ENCODE results near the gene PRR5. TPM values are rescaled to one million over a fixed set of nuclear protein-coding genes. Genes with fewer than 3 reads are reported as not detected.

Gene PRR5
- total RNA-seq, 2 donors from 2014 or later: 15.7 to 29.2 TPM

DNA sequence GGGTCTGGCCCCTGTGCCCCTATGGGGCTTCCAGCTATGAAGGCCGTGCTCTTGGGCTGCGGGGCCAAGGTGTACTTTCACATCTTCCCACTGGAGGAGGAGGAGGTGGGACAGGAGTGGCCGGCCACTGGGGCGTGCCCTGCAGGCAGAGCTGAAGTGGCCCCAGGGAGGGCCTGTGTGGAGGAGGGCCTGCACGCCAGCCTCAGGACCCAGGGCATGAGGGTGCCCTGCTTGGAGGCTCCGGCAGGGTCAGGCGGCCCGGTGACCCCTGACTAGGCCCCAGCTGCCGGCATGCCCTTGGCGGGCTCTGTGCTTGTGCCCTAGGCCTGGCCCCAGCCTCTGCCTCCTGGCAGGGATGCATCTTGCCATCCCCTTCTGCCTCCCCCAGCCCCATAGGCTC, 5.2 kb downstream of the PRR5 start:
- H3K36me3 Mint-ChIP-seq: no peaks in the 10 kb centered on the region
- peaks cover 25 to 42% of the 10 kb centered on the region in 2 donors for H3K4me1 Mint-ChIP-seq (ENCODE audit: low read depth in 2 of 2)
- H3K27me3 Mint-ChIP-seq: no peaks in the 10 kb centered on the region
- H3K9me3 Mint-ChIP-seq: no peaks in the 10 kb centered on the region
- no peak for DNase-seq (ENCODE audit: low spot score)
- no peak for ATAC-seq
- no peak overlapping the region for H3K4me3 Mint-ChIP-seq
- H3K27ac Mint-ChIP-seq: no peak overlapping the region

GRCh38 chr22:44707752-44708151, 5.7 kb downstream of the PRR5 start:
- Mint-ChIP-seq H3K4me1 (ENCODE audit: low read depth in 2 of 2) (peaks cover 25 to 48% of the 10 kb centered on the region in 2 donors), H3K4me3 (no peak overlapping the region), H3K27ac (peak overlapping the region in 1 of 2 donors; percentile 91), H3K9me3 (no peaks in the 10 kb centered on the region), H3K36me3 (no peaks in the 10 kb centered on the region), H3K27me3 (no peaks in the 10 kb centered on the region)
- ATAC-seq (no peak), DNase-seq (ENCODE audit: low spot score) (no peak)

DNA sequence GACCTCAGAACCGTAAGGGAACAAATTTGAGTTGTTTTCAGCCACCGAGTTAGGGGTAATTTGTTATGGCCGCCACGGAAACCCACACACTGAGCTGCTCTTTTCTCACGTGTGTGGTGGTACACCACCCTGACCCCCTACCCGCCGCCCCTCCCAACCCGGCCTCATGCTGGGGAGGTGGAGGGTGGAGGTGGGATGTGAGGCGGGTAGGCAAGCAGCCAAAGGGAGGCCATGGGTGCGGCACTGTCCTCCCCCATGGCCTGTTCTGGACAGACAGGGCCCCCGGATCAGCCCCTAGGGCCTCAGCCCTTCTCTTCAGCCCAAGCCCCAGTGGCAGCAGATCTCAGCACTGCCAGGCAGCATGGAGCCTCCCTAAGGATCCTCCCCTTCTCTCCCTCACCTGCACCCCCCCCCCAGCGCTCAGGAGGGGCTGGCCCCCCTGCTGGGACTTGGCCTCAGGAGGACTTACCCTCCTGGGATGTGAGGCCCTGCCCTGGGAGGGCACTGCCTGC, 7.9 kb downstream of the PRR5 start:
- peak overlapping the region; percentile 46 to 91 for H3K27ac Mint-ChIP-seq
- H3K36me3 Mint-ChIP-seq: no peaks in the 10 kb centered on the region
- peak; percentile 43 to 51 for ATAC-seq
- no peak for DNase-seq (ENCODE audit: low spot score)
- no peaks in the 10 kb centered on the region for H3K27me3 Mint-ChIP-seq
- peak overlapping the region; percentile 71 for H3K4me3 Mint-ChIP-seq
- H3K4me1 Mint-ChIP-seq (ENCODE audit: low read depth in 2 of 2): peaks cover 18 to 51% of the 10 kb centered on the region in 2 donors
- no peaks in the 10 kb centered on the region for H3K9me3 Mint-ChIP-seq

DNA sequence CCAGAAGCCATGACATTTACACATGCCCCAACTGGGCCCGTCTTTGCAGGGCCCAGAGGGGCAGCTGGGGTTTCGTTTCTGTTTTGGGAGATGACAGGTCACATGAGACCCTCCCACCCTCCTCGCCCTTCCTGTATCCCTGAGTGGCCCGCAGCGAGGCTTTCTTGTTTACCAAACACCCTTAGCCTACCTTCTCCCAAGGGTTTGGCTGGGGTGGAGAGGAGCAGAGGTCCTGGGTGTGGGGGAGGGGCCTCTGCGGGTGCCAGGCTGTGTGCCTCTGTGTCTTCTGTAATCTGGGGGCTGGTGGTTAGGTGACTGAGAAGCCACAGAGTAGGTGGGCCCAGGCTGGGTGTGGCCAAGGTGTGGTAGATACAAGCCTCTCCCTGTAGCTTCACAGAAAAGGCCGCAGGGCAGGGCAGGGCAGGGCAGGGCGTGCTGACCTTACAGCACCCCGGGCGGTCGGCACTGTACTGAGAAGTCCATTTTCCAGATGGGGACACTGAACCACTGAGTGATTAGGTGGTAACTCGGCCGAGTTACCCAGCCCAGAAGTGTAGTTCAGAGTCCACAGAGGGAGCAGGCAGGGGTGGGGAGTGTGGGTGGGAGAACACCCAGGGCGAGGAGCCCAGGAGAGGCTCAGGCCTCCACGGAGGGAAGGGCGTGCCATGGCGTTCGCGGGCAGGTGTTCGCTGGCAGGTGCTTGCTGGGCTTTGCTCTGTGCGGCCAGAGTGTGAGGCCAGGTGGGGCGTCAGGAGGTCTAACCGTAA, 8.7 kb downstream of the PRR5 start:
- ATAC-seq: peak; percentile 67 to 74
- H3K27ac Mint-ChIP-seq: peak overlapping the region; percentile 46 to 91
- peaks cover 18 to 47% of the 10 kb centered on the region in 2 donors for H3K4me1 Mint-ChIP-seq (ENCODE audit: low read depth in 2 of 2)
- H3K36me3 Mint-ChIP-seq: no peaks in the 10 kb centered on the region
- H3K4me3 Mint-ChIP-seq: peak overlapping the region; percentile 71
- no peaks in the 10 kb centered on the region for H3K27me3 Mint-ChIP-seq
- DNase-seq (ENCODE audit: low spot score): no peak
- H3K9me3 Mint-ChIP-seq: no peaks in the 10 kb centered on the region

- Mint-ChIP-seq H3K4me1 (ENCODE audit: low read depth in 2 of 2) (peaks cover 18 to 44% of the 10 kb centered on the region in 2 donors), H3K4me3 (no peak overlapping the region), H3K9me3 (no peaks in the 10 kb centered on the region), H3K27me3 (no peaks in the 10 kb centered on the region), H3K36me3 (no peaks in the 10 kb centered on the region), H3K27ac (peak overlapping the region in 1 of 2 donors; percentile 91)
- ATAC-seq: no peak
- DNase-seq (ENCODE audit: low spot score): no peak
Measured at GRCh38 chr22:44711241-44711560, 9.2 kb downstream of the PRR5 start.

- Mint-ChIP-seq H3K4me1 (ENCODE audit: low read depth in 2 of 2) (peaks cover 18 to 44% of the 10 kb centered on the region in 2 donors), H3K4me3 (no peak overlapping the region), H3K36me3 (no peaks in the 10 kb centered on the region), H3K27me3 (no peaks in the 10 kb centered on the region), H3K9me3 (no peaks in the 10 kb centered on the region), H3K27ac (peak overlapping the region; percentile 28 to 91)
- ATAC-seq: no peak
- no peak for DNase-seq (ENCODE audit: low spot score)
Measured at GRCh38 chr22:44711690-44712555, 9.9 kb downstream of the PRR5 start.

DNA sequence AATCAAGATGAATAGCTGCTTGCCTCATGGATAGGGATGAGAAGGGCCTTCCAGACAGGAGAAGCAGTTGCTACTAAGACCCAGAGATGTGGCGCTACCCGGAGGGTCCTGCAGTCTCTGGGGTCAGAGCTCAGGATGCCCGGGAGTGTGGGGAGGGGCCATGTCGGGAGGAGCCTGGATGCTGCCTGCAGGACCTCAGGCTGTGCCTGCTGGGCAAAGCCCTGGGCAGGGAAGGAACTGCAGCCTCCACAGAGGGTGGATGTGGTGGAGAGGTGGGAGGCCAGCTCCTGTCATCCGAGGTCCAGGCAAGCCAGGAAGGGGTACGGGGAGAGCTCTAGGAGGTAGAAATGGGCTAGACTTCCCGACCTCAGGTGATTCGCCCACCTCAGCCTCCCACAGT, 11.0 kb downstream of the PRR5 start:
- no peak for DNase-seq (ENCODE audit: low spot score)
- Mint-ChIP-seq H3K27ac (peak overlapping the region; percentile 28 to 64), H3K4me3 (no peak overlapping the region), H3K27me3 (no peaks in the 10 kb centered on the region), H3K9me3 (no peaks in the 10 kb centered on the region), H3K36me3 (no peaks in the 10 kb centered on the region), H3K4me1 (ENCODE audit: low read depth in 2 of 2) (peaks cover 15 to 44% of the 10 kb centered on the region in 2 donors)
- no peak for ATAC-seq

DNA sequence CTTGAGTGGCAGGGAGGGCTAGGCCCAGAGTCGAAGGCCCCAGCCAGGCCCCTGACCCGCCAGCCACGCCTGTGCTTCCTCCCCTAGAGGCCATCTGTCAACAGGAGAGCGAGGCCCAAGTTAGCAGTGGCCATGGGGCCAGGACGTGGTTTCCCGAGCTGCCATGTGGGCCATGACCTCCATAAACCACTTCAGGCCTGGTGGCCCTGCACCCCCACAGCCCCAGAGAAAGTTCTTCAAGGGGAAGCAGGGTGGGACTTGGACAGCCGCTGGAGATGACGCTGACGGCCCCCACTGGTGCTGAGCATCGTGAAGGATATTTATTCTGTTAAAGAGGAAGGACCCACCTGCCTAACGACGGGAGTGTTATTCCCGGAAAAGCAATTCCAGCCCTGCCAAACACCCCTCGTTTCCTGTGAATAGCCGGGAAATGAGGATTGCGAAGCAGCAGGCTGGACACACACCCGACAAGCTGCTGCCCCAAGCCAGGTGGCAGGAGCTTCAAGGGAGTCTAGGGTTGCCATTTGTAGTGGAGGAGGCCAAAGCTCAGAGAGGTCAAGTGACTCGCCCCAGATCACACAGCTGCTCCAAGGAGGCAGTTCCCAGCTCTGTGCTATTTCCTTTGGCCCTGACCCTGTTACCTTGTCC, 12.8 kb downstream of the PRR5 start:
- Mint-ChIP-seq H3K27me3 (no peaks in the 10 kb centered on the region), H3K4me3 (no peak overlapping the region), H3K27ac (peak overlapping the region in 1 of 2 donors; percentile 31), H3K36me3 (no peaks in the 10 kb centered on the region), H3K9me3 (no peaks in the 10 kb centered on the region), H3K4me1 (ENCODE audit: low read depth in 2 of 2) (peaks cover 19 to 38% of the 10 kb centered on the region in 2 donors)
- ATAC-seq (no peak), DNase-seq (ENCODE audit: low spot score) (no peak)

DNA sequence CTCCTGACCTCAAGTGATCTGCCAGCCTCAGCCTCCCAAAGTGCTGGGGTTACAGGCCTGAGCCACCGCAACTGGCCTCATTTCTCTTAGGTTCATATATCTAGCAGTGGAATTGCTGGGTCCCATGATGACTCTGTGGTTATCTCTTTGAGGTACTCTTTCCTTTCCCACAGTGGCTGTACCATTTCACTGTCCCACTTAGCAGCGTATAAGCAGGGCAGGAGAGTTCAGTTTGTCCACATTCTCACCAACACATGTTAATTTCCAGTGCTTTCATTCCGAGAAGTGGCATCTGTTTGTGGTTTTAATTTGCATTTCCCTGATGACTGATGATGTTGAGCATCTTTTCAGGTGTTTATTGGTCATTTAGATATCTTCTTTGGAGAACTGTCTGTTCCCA, 16.4 kb downstream of the PRR5 start:
- Mint-ChIP-seq H3K36me3 (no peaks in the 10 kb centered on the region), H3K9me3 (no peaks in the 10 kb centered on the region), H3K4me1 (ENCODE audit: low read depth in 2 of 2) (peaks cover 8 to 20% of the 10 kb centered on the region in 2 donors), H3K27ac (peak overlapping the region; percentile 64 to 85), H3K4me3 (peak overlapping the region; percentile 44), H3K27me3 (no peaks in the 10 kb centered on the region)
- ATAC-seq (peak; percentile 82 to 86), DNase-seq (ENCODE audit: low spot score) (no peak)

GRCh38 chr22:44719586-44720368, 17.8 kb downstream of the PRR5 start:
- H3K9me3 Mint-ChIP-seq: no peaks in the 10 kb centered on the region
- H3K4me3 Mint-ChIP-seq: no peak overlapping the region
- H3K4me1 Mint-ChIP-seq (ENCODE audit: low read depth in 2 of 2): peaks cover 8 to 21% of the 10 kb centered on the region in 2 donors
- H3K27ac Mint-ChIP-seq: peak overlapping the region; percentile 60 to 83
- DNase-seq (ENCODE audit: low spot score) (no peak), ATAC-seq (no peak)
- H3K27me3 Mint-ChIP-seq: no peaks in the 10 kb centered on the region
- H3K36me3 Mint-ChIP-seq: no peaks in the 10 kb centered on the region

DNA sequence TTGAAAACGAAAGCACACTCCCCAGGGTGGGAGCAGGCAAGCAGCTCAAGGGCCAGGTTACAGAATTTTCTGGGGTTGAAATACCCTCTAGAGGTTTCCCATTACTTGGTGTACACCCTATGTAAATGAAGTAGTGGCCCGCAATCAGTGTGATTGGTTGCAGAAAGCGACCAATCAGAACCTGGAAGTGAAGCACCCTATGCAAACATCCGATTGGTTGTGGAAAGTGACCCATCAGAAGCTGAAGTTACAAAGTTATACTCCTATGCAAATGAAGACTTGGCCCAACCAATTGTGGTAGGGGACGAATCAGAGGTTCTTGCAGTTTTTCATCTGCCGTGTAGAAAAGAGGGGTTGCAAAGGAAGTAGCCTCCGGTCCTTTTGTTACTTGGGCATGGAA, 19.2 kb downstream of the PRR5 start:
- DNase-seq (ENCODE audit: low spot score): no peak
- H3K9me3 Mint-ChIP-seq: no peaks in the 10 kb centered on the region
- H3K4me1 Mint-ChIP-seq (ENCODE audit: low read depth in 2 of 2): peaks cover 8 to 20% of the 10 kb centered on the region in 2 donors
- no peaks in the 10 kb centered on the region for H3K27me3 Mint-ChIP-seq
- no peak for ATAC-seq
- no peaks in the 10 kb centered on the region for H3K36me3 Mint-ChIP-seq
- no peak overlapping the region for H3K27ac Mint-ChIP-seq
- H3K4me3 Mint-ChIP-seq: no peak overlapping the region

DNA sequence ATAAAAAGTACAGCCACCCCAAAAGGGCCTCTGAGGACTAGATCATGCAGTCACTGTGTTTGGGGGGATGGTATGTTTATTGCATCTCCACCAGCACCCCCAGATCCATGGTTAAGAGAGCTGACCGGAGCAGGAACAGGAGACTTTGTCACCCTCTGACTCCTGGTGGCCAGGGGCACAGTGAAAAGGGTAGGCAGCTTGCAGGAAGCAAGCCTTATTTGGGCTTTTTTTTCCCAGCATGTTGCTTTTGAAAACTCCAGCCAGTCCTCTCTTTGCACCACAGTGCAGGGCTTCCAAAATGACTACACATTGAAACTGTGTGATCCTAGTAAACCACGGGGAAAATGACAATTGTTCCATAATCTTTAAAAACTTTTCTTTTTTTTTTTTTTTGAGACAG, 20.6 kb downstream of the PRR5 start:
- H3K27ac Mint-ChIP-seq: no peak overlapping the region
- H3K27me3 Mint-ChIP-seq: no peaks in the 10 kb centered on the region
- H3K36me3 Mint-ChIP-seq: no peaks in the 10 kb centered on the region
- no peak for ATAC-seq
- no peaks in the 10 kb centered on the region for H3K9me3 Mint-ChIP-seq
- H3K4me3 Mint-ChIP-seq: no peak overlapping the region
- H3K4me1 Mint-ChIP-seq (ENCODE audit: low read depth in 2 of 2): peaks cover 8 to 18% of the 10 kb centered on the region in 2 donors
- no peak for DNase-seq (ENCODE audit: low spot score)

DNA sequence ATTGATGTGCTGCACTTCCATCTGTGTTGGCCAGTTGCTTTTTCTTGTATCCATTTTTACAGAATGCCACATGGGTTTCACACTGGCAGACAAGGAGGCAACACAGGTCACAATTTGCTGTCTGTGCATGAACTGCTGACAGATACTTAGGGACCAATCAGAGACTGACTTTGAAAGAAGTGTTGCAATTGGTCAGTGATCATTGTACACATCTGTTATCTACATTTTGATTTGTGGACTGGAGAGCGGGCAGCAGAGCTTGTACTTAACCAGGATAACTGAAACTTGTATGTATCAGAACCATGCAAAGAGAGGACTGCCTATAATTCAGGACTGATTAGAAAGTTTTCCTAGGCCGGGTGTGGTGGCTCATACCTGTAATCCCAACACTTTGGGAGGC, 21.8 kb downstream of the PRR5 start:
- no peak for ATAC-seq
- H3K4me3 Mint-ChIP-seq: no peak overlapping the region
- no peaks in the 10 kb centered on the region for H3K36me3 Mint-ChIP-seq

More for the DNA sequence above, 21.8 kb downstream of the PRR5 start:
- Mint-ChIP-seq H3K4me1 (ENCODE audit: low read depth in 2 of 2) (peaks cover 2 to 19% of the 10 kb centered on the region in 2 donors), H3K9me3 (no peaks in the 10 kb centered on the region), H3K27ac (no peak overlapping the region), H3K27me3 (no peaks in the 10 kb centered on the region)
- no peak for DNase-seq (ENCODE audit: low spot score)
